IMR-90 (cell line): ENCODE data around the gene LAMA2. TPM values are rescaled to one million over a fixed set of nuclear protein-coding genes. Genes with fewer than 3 reads are reported as not detected.

ENCODE experiments used
- ATAC-seq: fragments of 200-7000 bp; cut with Tn5 transposase; 2 replicates; pipeline ENCODE4 v1.9.1; 2020; ENCODE audit warnings: low read depth, mild to moderate bottlenecking, moderate library complexity
- BruUV-seq: library from RNA; stranded (reverse); fragments of 400-500 nt; replicated peaks from 2 replicates; lab custom pipeline; 2021; lab: Mats Ljungman, UMichigan
- CTCF ChIA-PET: fragments of 300-600 bp; formaldehyde crosslinking; extraction: SDS; loops from one replicate; lab custom pipeline; 2021; ENCODE audit warnings: antibody characterized with exemption; lab: Yijun Ruan, JAX
- POLR2A ChIA-PET: fragments of 300-600 bp; sonication (Branson Sonifier 250); formaldehyde crosslinking; loops from one replicate; lab custom pipeline; 2022; ENCODE audit warnings: antibody characterized with exemption; ENCODE audit not compliant: unreplicated experiment; lab: Charles Lee
- DNase-seq: peaks from one replicate; pipeline ENCODE4 v3.0.0; 2013
- H2AFZ ChIP-seq: replicated peaks from 2 replicates; pipeline ENCODE3; 2013; ENCODE audit warnings: low read length, mild to moderate bottlenecking; ENCODE audit not compliant: poor library complexity
- H2AK5ac ChIP-seq: 2 replicates; pipeline ENCODE4 v1.6.1; 2013; ENCODE audit warnings: low read depth, low read length, inconsistent platforms
- H2AK9ac ChIP-seq: replicated peaks from 2 replicates; pipeline ENCODE3; 2013; ENCODE audit warnings: mild to moderate bottlenecking, low read depth, low read length, moderate library complexity; ENCODE audit not compliant: poor library complexity
- H2BK120ac ChIP-seq: 2 replicates; pipeline ENCODE4 v1.6.1; 2013; ENCODE audit warnings: low read depth, low read length, inconsistent platforms
- H2BK15ac ChIP-seq: 3 replicates; pipeline ENCODE4 v1.6.1; 2013; ENCODE audit warnings: low read depth, low read length, inconsistent platforms
- H2BK20ac ChIP-seq: 2 replicates; pipeline ENCODE4 v1.6.1; 2013; ENCODE audit warnings: low read depth, mild to moderate bottlenecking, inconsistent platforms, low read length, moderate library complexity
- H2BK5ac ChIP-seq: 2 replicates; pipeline ENCODE4 v1.6.1; 2013; ENCODE audit warnings: mild to moderate bottlenecking, low read depth, low read length, inconsistent platforms; ENCODE audit not compliant: poor library complexity, severe bottlenecking
- H3K14ac ChIP-seq: replicated peaks from 2 replicates; pipeline ENCODE4 v1.6.1; 2013; ENCODE audit warnings: low read depth, low read length, inconsistent platforms
- H3K18ac ChIP-seq: 2 replicates; pipeline ENCODE4 v1.6.1; 2013; ENCODE audit warnings: low read depth, low read length, control low read depth
- H3K23ac ChIP-seq: 2 replicates; pipeline ENCODE4 v1.6.1; 2013; ENCODE audit warnings: low read depth, low read length, inconsistent platforms
- H3K27ac ChIP-seq: 2 replicates; pipeline ENCODE4 v1.5.1; 2013; ENCODE audit warnings: mild to moderate bottlenecking, control low read depth, low read length; ENCODE audit not compliant: insufficient read depth
- H3K27me3 ChIP-seq: 2 replicates; pipeline ENCODE4 v1.6.1; 2013; ENCODE audit warnings: low read length; ENCODE audit not compliant: control insufficient read depth, insufficient read depth
- H3K36me3 ChIP-seq: 2 replicates; pipeline ENCODE4 v1.6.1; 2013; ENCODE audit warnings: low read length, mixed read lengths; ENCODE audit not compliant: control insufficient read depth, insufficient read depth
- H3K4ac ChIP-seq: 2 replicates; pipeline ENCODE4 v1.6.1; 2013; ENCODE audit warnings: low read depth, low read length, inconsistent platforms
- H3K4me1 ChIP-seq: 2 replicates; pipeline ENCODE4 v1.6.1; 2013; ENCODE audit warnings: low read length, mixed read lengths; ENCODE audit not compliant: control insufficient read depth, insufficient read depth
- H3K4me2 ChIP-seq: 2 replicates; pipeline ENCODE4 v1.6.1; 2013; ENCODE audit warnings: low read depth, mild to moderate bottlenecking, control low read depth, low read length, moderate library complexity
- H3K4me3 ChIP-seq: 2 replicates; pipeline ENCODE4 v1.5.1; 2013; ENCODE audit warnings: low read depth, mild to moderate bottlenecking, control low read depth, low read length, moderate library complexity; ENCODE audit not compliant: insufficient read depth
- H3K56ac ChIP-seq: 2 replicates; pipeline ENCODE4 v1.6.1; 2013; ENCODE audit warnings: low read length, inconsistent platforms; ENCODE audit not compliant: insufficient read depth; ENCODE audit errors: extremely low read depth
- H3K79me1 ChIP-seq, 2 experiments: 2 replicates each; pipeline ENCODE4 v1.6.1; 2013; ENCODE audit warnings: low read length in 2 of 2, inconsistent platforms in 1 of 2, low read depth in 1 of 2
- H3K9ac ChIP-seq: 2 replicates; pipeline ENCODE4 v1.6.1; 2013; ENCODE audit warnings: low read depth, low read length, control low read depth
- H3K9me1 ChIP-seq: 2 replicates; pipeline ENCODE4 v1.6.1; 2013; ENCODE audit warnings: low read length, inconsistent platforms; ENCODE audit not compliant: insufficient read depth
- H3K9me3 ChIP-seq: 2 replicates; pipeline ENCODE4 v1.6.1; 2013; ENCODE audit warnings: low read length; ENCODE audit not compliant: control insufficient read depth, insufficient read depth
- H4K20me1 ChIP-seq: 2 replicates; pipeline ENCODE4 v1.6.1; 2013; ENCODE audit warnings: low read length, inconsistent platforms; ENCODE audit not compliant: insufficient read depth
- H4K5ac ChIP-seq: 2 replicates; pipeline ENCODE4 v1.6.1; 2013; ENCODE audit warnings: mild to moderate bottlenecking, low read depth, low read length, control low read depth
- H4K8ac ChIP-seq, 2 experiments: 2 replicates each; pipeline ENCODE4 v1.6.1; 2013; ENCODE audit warnings: low read depth in 2 of 2, low read length in 2 of 2, control low read depth in 1 of 2, inconsistent platforms in 1 of 2
- H4K91ac ChIP-seq: 2 replicates; pipeline ENCODE4 v1.6.1; 2013; ENCODE audit warnings: low read depth, low read length, inconsistent platforms; ENCODE audit not compliant: insufficient read depth
- CEBPB ChIP-seq: IDR thresholded peaks from 2 replicates; pipeline ENCODE4 v1.6.1; 2012; ENCODE audit warnings: low read depth, low read length, improper control_type of control experiment
- USF2 ChIP-seq: fragments of 150-350 bp; IDR thresholded peaks from 2 replicates; pipeline ENCODE4 v1.6.1; 2017; ENCODE audit warnings: mild to moderate bottlenecking, antibody characterized with exemption, low read length, low read depth
- WGBS, 2 experiments: methylation state at CpG; one replicate each; pipeline versions ENCODE4 v1.1.5 to v1.1.7; 2013; ENCODE audit warnings: missing lambda C conversion rate in 2 of 2; ENCODE audit not compliant: insufficient read length in 1 of 2; ENCODE audit errors: extremely low coverage in 2 of 2; 5-methylcytosine and 5-hydroxymethylcytosine counted together
- dilution Hi-C: fragments of 300-500 bp; cut with HindIII; formaldehyde crosslinking; loops from one replicate; pipeline ENCODE4 v1.14.3; 2018; ENCODE audit warnings: low sequenced_read_pairs; ENCODE audit not compliant: unreplicated experiment
- in situ Hi-C: fragments of 300-500 bp; cut with MboI; formaldehyde crosslinking; loops from 3 replicates; pipeline ENCODE4 v1.14.3; 2019; ENCODE audit warnings: low sequenced_read_pairs, inconsistent platforms, mixed read lengths
- intact Hi-C: fragments of 100-400 bp; cut with micrococcal nuclease; formaldehyde crosslinking; loops from 2 replicates; pipeline ENCODE4 v1.10.0; 2022
- polyA plus RNA-seq, 3 experiments: library from polyadenylated mRNA; depleted of rRNA; stranded (reverse); fragments of >200 nt; gene quantifications; 2 replicates each; pipeline ENCODE4 v1.2.3, GENCODE V29; 2012; ENCODE audit warnings: low replicate concordance in 1 of 3
- total RNA-seq: library from RNA; depleted of rRNA; stranded (reverse); fragments of >200 nt; gene quantifications from 2 replicates; pipeline ENCODE4 v1.2.3, GENCODE V29; 2012

Gene LAMA2
- total and polyA plus RNA-seq, 2 of the 4 experiments (the other 2 are of a cell fraction): 9.9 to 13.3 TPM

- H2AFZ ChIP-seq: no peak overlapping the region
- no peaks in the 10 kb centered on the region for H3K36me3 ChIP-seq
- no CpG with 5 or more reads among the region's 8 CpGs for WGBS, 2 experiments
- TF ChIP-seq USF2 (no peak), CEBPB (peak; percentile 72)
- H3K79me1 ChIP-seq: no peaks in the 10 kb centered on the region
- CTCF ChIA-PET: no interaction called here
- H3K4me2 ChIP-seq: no peak overlapping the region
- H2AK9ac ChIP-seq: no peak overlapping the region
- POLR2A ChIA-PET: no interaction called here
- H3K4me3 ChIP-seq: no peak overlapping the region
- no peak overlapping the region for H3K9ac ChIP-seq
- DNase-seq: no peak
- dilution Hi-C loops: no loop called here
- in situ Hi-C loops: no loop called here
- H3K18ac ChIP-seq: no peak overlapping the region
- BruUV-seq: no TSS peak
- no peak overlapping the region for H3K56ac ChIP-seq
- H3K14ac ChIP-seq: no peak overlapping the region
- no peak overlapping the region for H4K91ac ChIP-seq
- H2BK15ac ChIP-seq: no peak overlapping the region
- H3K27ac ChIP-seq: no peak overlapping the region
- intact Hi-C loops: no loop called here
- H4K8ac ChIP-seq: no peak overlapping the region
- H4K20me1 ChIP-seq: no peaks in the 10 kb centered on the region
- ATAC-seq: no peak
- no peaks in the 10 kb centered on the region for H3K27me3 ChIP-seq
- H2BK5ac ChIP-seq: no peak overlapping the region
- H3K4ac ChIP-seq: no peak overlapping the region
- no peak overlapping the region for H2BK20ac ChIP-seq
- H3K23ac ChIP-seq: no peak overlapping the region
- no peak overlapping the region for H4K5ac ChIP-seq
- no peaks in the 10 kb centered on the region for H3K9me1 ChIP-seq
- no peak overlapping the region for H2BK120ac ChIP-seq
- no peaks in the 10 kb centered on the region for H3K9me3 ChIP-seq
- H2AK5ac ChIP-seq: no peak overlapping the region
- H3K4me1 ChIP-seq: no peaks in the 10 kb centered on the region
Measured at GRCh38 chr6:128990915-128991314, 108.0 kb downstream of the LAMA2 start.
